Endothelial cell of umbilical vein (primary cell): ENCODE data around the gene CTBP1.

Source experiments
- EZH2 ChIP-seq: IDR thresholded peaks from 2 replicates; pipeline ENCODE4 v1.6.1; 2012; ENCODE audit warnings: borderline replicate concordance, low read depth, mild to moderate bottlenecking, moderate library complexity, low read length, inconsistent platforms; ENCODE audit not compliant: severe bottlenecking
- FOS ChIP-seq: IDR thresholded peaks from 2 replicates; pipeline ENCODE4 v1.6.1; 2011; ENCODE audit warnings: mild to moderate bottlenecking, low read length, moderate library complexity, borderline replicate concordance; ENCODE audit not compliant: insufficient read depth
- GATA2 ChIP-seq: IDR thresholded peaks from 2 replicates; pipeline ENCODE4 v1.7.0; 2011; ENCODE audit warnings: low read depth, mild to moderate bottlenecking, moderate library complexity, mixed read lengths, low read length; ENCODE audit not compliant: insufficient read length, insufficient read depth
- JUN ChIP-seq: IDR thresholded peaks from 2 replicates; pipeline ENCODE4 v1.6.1; 2011; ENCODE audit warnings: borderline replicate concordance, low read depth; ENCODE audit not compliant: insufficient read length, insufficient read depth
- MYC ChIP-seq: IDR thresholded peaks from one replicate; pipeline ENCODE4 v1.6.1; 2011; ENCODE audit warnings: mild to moderate bottlenecking, low read depth, low read length
- POLR2A ChIP-seq: IDR thresholded peaks from 2 replicates; pipeline ENCODE4 v1.6.1; 2012; ENCODE audit warnings: low read depth, mild to moderate bottlenecking, control low read depth, low read length
- POLR2AphosphoS5 ChIP-seq: IDR thresholded peaks from 2 replicates; pipeline ENCODE4 v1.6.1; 2012; ENCODE audit warnings: low read depth, mild to moderate bottlenecking, control low read depth, low read length, moderate library complexity; ENCODE audit not compliant: insufficient read depth
- TF ChIP-seq, protein P1 (sequence below), 2 donors: IDR thresholded peaks; 1 replicate in 1 of 2; 2 replicates in 1 of 2; pipeline ENCODE4 v1.5.1; 2011; ENCODE audit warnings: low read length in 2 of 2, mild to moderate bottlenecking in 2 of 2, moderate library complexity in 2 of 2, control low read depth in 1 of 2, inconsistent platforms in 1 of 2, low read depth in 1 of 2; ENCODE audit not compliant: insufficient read depth in 1 of 2; ENCODE audit errors: extremely low read depth in 1 of 2
- TF ChIP-seq, protein P2 (sequence below): IDR thresholded peaks from 2 replicates; pipeline ENCODE4 v1.6.1; 2011; ENCODE audit not compliant: insufficient read depth, insufficient read length

DNA sequence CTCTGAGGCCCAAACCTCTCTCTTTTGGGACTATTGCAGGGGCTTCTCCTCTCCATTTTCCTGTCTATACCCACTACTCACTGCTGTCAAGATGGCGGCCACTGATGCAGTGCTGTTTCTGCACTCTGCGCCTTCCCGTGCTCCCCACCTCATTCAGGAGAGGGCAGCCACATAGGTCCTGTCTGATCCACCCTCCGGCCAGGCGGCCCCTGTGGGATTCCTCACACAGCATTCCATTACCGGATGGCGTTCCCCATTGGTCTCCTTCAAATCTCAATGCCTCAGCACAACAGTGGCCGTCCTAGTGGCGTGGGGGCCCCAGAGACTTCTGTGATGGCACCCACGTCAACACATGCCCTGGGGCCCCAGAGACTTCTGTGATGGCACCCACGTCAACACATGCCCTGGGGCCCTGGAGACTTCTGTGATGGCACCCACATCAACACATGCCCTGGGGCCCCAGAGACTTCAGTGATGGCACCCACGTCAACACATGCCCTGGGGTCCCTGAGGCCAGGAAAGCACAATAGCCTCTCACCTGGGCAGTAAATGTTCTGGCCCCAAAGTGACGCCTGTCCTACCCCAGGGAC lies 83.9 kb downstream of the CTBP1 start:
- TF ChIP-seq POLR2A (no peak), POLR2AphosphoS5 (no peak), GATA2 (no peak), JUN (no peak), MYC (no peak), EZH2 (no peak), FOS (no peak)
- TF ChIP-seq, protein P1, sequence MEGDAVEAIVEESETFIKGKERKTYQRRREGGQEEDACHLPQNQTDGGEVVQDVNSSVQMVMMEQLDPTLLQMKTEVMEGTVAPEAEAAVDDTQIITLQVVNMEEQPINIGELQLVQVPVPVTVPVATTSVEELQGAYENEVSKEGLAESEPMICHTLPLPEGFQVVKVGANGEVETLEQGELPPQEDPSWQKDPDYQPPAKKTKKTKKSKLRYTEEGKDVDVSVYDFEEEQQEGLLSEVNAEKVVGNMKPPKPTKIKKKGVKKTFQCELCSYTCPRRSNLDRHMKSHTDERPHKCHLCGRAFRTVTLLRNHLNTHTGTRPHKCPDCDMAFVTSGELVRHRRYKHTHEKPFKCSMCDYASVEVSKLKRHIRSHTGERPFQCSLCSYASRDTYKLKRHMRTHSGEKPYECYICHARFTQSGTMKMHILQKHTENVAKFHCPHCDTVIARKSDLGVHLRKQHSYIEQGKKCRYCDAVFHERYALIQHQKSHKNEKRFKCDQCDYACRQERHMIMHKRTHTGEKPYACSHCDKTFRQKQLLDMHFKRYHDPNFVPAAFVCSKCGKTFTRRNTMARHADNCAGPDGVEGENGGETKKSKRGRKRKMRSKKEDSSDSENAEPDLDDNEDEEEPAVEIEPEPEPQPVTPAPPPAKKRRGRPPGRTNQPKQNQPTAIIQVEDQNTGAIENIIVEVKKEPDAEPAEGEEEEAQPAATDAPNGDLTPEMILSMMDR (IDR thresholded peaks at IDR 0.05; ENCODE audit: extremely low read depth in 1 of 2, insufficient read depth in 1 of 2, low read depth in 1 of 2, low read length in 2 of 2): no peak
- TF ChIP-seq, protein P2, sequence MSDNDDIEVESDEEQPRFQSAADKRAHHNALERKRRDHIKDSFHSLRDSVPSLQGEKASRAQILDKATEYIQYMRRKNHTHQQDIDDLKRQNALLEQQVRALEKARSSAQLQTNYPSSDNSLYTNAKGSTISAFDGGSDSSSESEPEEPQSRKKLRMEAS: no peak
